MM.1S (cell line): ENCODE results near the gene KRTAP9-3.
"Not testable (repeated sequence)": the region's sequence is repeated elsewhere in the genome, so short reads cannot be mapped to it uniquely, and the experiment has no call there.

Experiments
- DNase-seq: peaks from one replicate; pipeline ENCODE4 v3.0.0-alpha.2; 2015
- H2AFZ ChIP-seq: fragments of 300-600 bp; sonication (generic); 2 replicates; pipeline ENCODE4 v1.6.0; 2016; ENCODE audit warnings: antibody characterized with exemption, low read length
- H3F3A ChIP-seq: fragments of 300-600 bp; sonication (generic); 2 replicates; pipeline ENCODE4 v1.6.1; 2016; ENCODE audit warnings: mild to moderate bottlenecking, antibody characterized with exemption, low read length, moderate library complexity, mixed read lengths; ENCODE audit not compliant: insufficient read depth
- H3K27ac ChIP-seq: fragments of 300-600 bp; sonication (generic); 2 replicates; pipeline ENCODE4 v1.5.1; 2016; ENCODE audit warnings: mild to moderate bottlenecking, low read length
- H3K27me3 ChIP-seq: fragments of 300-600 bp; sonication (generic); replicated peaks from 2 replicates; pipeline ENCODE4 v1.6.0; 2016; ENCODE audit warnings: low read length; ENCODE audit not compliant: insufficient read depth
- H3K36me3 ChIP-seq: fragments of 300-600 bp; sonication (generic); replicated peaks from 2 replicates; pipeline ENCODE4 v1.6.1; 2016; ENCODE audit warnings: mild to moderate bottlenecking, low read length, mixed read lengths; ENCODE audit not compliant: insufficient read depth
- H3K4me1 ChIP-seq: fragments of 300-600 bp; sonication (generic); 2 replicates; pipeline ENCODE4 v1.6.1; 2016; ENCODE audit warnings: low read length, mixed read lengths
- H3K4me2 ChIP-seq: fragments of 300-600 bp; sonication (generic); 2 replicates; pipeline ENCODE4 v1.6.0; 2016; ENCODE audit warnings: low read depth, low read length
- H3K4me3 ChIP-seq: fragments of 300-600 bp; sonication (generic); 2 replicates; pipeline ENCODE4 v1.5.1; 2016; ENCODE audit warnings: low read length, mixed read lengths
- H3K79me2 ChIP-seq: fragments of 300-600 bp; sonication (generic); 2 replicates; pipeline ENCODE4 v1.6.1; 2016; ENCODE audit warnings: mixed run types, low read length, mixed read lengths
- H3K9ac ChIP-seq: fragments of 300-600 bp; sonication (generic); 2 replicates; pipeline ENCODE4 v1.6.1; 2016; ENCODE audit warnings: low read length, mixed read lengths
- H3K9me2 ChIP-seq: fragments of 300-600 bp; sonication (generic); replicated peaks from 2 replicates; pipeline ENCODE4 v1.6.1; 2016; ENCODE audit warnings: mild to moderate bottlenecking, low read length, mixed read lengths; ENCODE audit not compliant: insufficient read depth
- H3K9me3 ChIP-seq: fragments of 300-600 bp; sonication (generic); replicated peaks from 2 replicates; pipeline ENCODE4 v1.6.1; 2016; ENCODE audit warnings: mild to moderate bottlenecking, low read length, mixed read lengths; ENCODE audit not compliant: insufficient read depth
- H4K20me1 ChIP-seq: fragments of 300-600 bp; sonication (generic); 2 replicates; pipeline ENCODE4 v1.6.1; 2016; ENCODE audit warnings: mild to moderate bottlenecking, low read length, moderate library complexity, mixed read lengths; ENCODE audit not compliant: insufficient read depth
- CTCF ChIP-seq: fragments of 300-600 bp; sonication (generic); IDR thresholded peaks from 2 replicates; pipeline ENCODE4 v1.5.1; 2016; ENCODE audit warnings: antibody characterized with exemption, low read length, mixed read lengths
- EZH2 ChIP-seq: fragments of 300-600 bp; sonication (generic); optimal IDR thresholded peaks from 2 replicates; pipeline ENCODE3; 2017; ENCODE audit warnings: low read depth, mild to moderate bottlenecking, antibody characterized with exemption, low read length, mixed read lengths
- EZH2phosphoT487 ChIP-seq: fragments of 300-600 bp; sonication (generic); IDR thresholded peaks from 2 replicates; pipeline ENCODE4 v1.6.1; 2018; ENCODE audit warnings: antibody characterized with exemption, low read length

KRTAP9-3 gene

GRCh38 chr17:41246995-41247787 is 14.9 kb downstream of the KRTAP9-3 start:
- not testable (repeated sequence) for H3K4me1 ChIP-seq, H3K4me2 ChIP-seq, H3K9me2 ChIP-seq, H3K9ac ChIP-seq, H3K9me3 ChIP-seq, H2AFZ ChIP-seq, H3K4me3 ChIP-seq, H3F3A ChIP-seq, H3K27ac ChIP-seq, DNase-seq, H3K27me3 ChIP-seq, H3K79me2 ChIP-seq, H4K20me1 ChIP-seq, H3K36me3 ChIP-seq

DNA sequence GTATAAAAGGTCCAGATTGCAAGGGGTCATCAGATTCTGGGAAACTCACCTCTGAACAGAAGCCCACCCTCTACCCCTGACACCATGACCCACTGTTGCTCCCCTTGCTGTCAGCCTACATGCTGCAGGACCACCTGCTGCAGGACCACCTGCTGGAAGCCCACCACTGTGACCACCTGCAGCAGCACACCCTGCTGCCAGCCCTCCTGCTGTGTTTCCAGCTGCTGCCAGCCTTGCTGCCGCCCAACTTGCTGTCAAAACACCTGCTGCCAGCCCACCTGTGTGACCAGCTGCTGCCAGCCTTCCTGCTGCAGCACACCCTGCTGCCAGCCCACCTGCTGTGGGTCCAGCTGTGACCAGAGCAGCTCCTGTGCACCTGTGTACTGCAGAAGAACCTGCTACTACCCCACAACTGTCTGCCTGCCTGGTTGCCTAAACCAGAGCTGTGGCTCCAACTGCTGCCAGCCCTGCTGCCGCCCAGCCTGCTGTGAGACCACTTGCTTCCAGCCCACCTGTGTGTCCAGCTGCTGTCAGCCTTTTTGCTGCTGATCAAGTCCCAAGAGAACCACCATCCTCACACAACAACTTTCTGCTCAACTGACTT is 17.5 kb downstream of the KRTAP9-3 start, which contains the start of gene KRTAP9-4:
Gene KRTAP9-4 (plus strand): TSS at position 51 of the 604 bp plus-strand sequence. CDS start 34 bp downstream, at position 85.
- H3K9ac ChIP-seq, H3K4me1 ChIP-seq, H3K4me3 ChIP-seq, H4K20me1 ChIP-seq, H2AFZ ChIP-seq, H3F3A ChIP-seq, H3K36me3 ChIP-seq, DNase-seq, H3K9me2 ChIP-seq, H3K9me3 ChIP-seq, H3K79me2 ChIP-seq, H3K27ac ChIP-seq, H3K4me2 ChIP-seq, H3K27me3 ChIP-seq: not testable (repeated sequence)

GRCh38 chr17:41251261-41251660 is 19.0 kb downstream of the KRTAP9-3 start:
- Histone ChIP-seq H3K27ac (no peak overlapping the region), H3K4me2 (no peak overlapping the region), H3F3A (no peaks in the 10 kb centered on the region), H3K79me2 (no peaks in the 10 kb centered on the region), H3K4me3 (no peak overlapping the region), H2AFZ (no peak overlapping the region), H3K9ac (no peak overlapping the region), H3K4me1 (no peaks in the 10 kb centered on the region), H3K9me2 (no peaks in the 10 kb centered on the region), H4K20me1 (no peaks in the 10 kb centered on the region), H3K36me3 (no peaks in the 10 kb centered on the region), H3K9me3 (no peaks in the 10 kb centered on the region), H3K27me3 (no peaks in the 10 kb centered on the region)
- TF ChIP-seq CTCF (no peak), EZH2 (no peak), EZH2phosphoT487 (no peak)
- DNase-seq = no peak

- no peak for TF ChIP-seq EZH2phosphoT487
- TF ChIP-seq CTCF = no peak
- no peak for TF ChIP-seq EZH2
- no peak overlapping the region for H3K9ac ChIP-seq
- H3K4me2 ChIP-seq = no peak overlapping the region
- H3K27me3 ChIP-seq = no peaks in the 10 kb centered on the region
- H3K27ac ChIP-seq = no peak overlapping the region
- H3K4me1 ChIP-seq = no peaks in the 10 kb centered on the region
- H4K20me1 ChIP-seq = no peaks in the 10 kb centered on the region
- H3F3A ChIP-seq = no peaks in the 10 kb centered on the region
- no peaks in the 10 kb centered on the region for H3K9me2 ChIP-seq
- H3K4me3 ChIP-seq = no peak overlapping the region
- H3K36me3 ChIP-seq = no peaks in the 10 kb centered on the region
- no peaks in the 10 kb centered on the region for H3K9me3 ChIP-seq
- no peak overlapping the region for H2AFZ ChIP-seq
- H3K79me2 ChIP-seq = no peaks in the 10 kb centered on the region
- DNase-seq = no peak
Measured at GRCh38 chr17:41254861-41255260, 22.6 kb downstream of the KRTAP9-3 start.

GRCh38 chr17:41255381-41256290 is 23.4 kb downstream of the KRTAP9-3 start, which contains the start of gene KRTAP9-9:
Gene KRTAP9-9 (plus strand): TSS chr17:41255384.
- H3K9ac ChIP-seq, H3K79me2 ChIP-seq, H3K4me2 ChIP-seq, H2AFZ ChIP-seq, H3F3A ChIP-seq, H3K9me2 ChIP-seq, H3K36me3 ChIP-seq, DNase-seq, H4K20me1 ChIP-seq, H3K27ac ChIP-seq, H3K9me3 ChIP-seq, H3K27me3 ChIP-seq, H3K4me3 ChIP-seq, H3K4me1 ChIP-seq: not testable (repeated sequence)
